GM23248 (cell line): ENCODE measurements around the gene DHRS7C. TPM values are rescaled to one million over a fixed set of nuclear protein-coding genes. Genes with fewer than 3 reads are reported as not detected.

Source experiments
- DNase-seq: peaks from one replicate; pipeline ENCODE4 v3.0.0-alpha.2; 2015
- H2AFZ ChIP-seq: fragments of 200-600 bp; sonication (generic); 2 replicates; pipeline ENCODE4 v1.6.1; 2016; ENCODE audit warnings: antibody characterized with exemption
- H3F3A ChIP-seq: fragments of 200-600 bp; sonication (generic); 2 replicates; pipeline ENCODE4 v1.6.1; 2016; ENCODE audit warnings: mild to moderate bottlenecking, antibody characterized with exemption, mixed run types; ENCODE audit not compliant: insufficient read depth
- H3K27ac ChIP-seq: fragments of 200-600 bp; sonication (generic); 2 replicates; pipeline ENCODE4 v1.5.1; 2016; ENCODE audit warnings: mild to moderate bottlenecking
- H3K27me3 ChIP-seq: fragments of 200-600 bp; sonication (generic); replicated peaks from 2 replicates; pipeline ENCODE4 v1.6.1; 2016; ENCODE audit warnings: mild to moderate bottlenecking; ENCODE audit not compliant: insufficient read depth
- H3K36me3 ChIP-seq: fragments of 200-600 bp; sonication (generic); 2 replicates; pipeline ENCODE4 v1.6.1; 2016; ENCODE audit warnings: low read depth, mild to moderate bottlenecking
- H3K4me1 ChIP-seq: fragments of 200-600 bp; sonication (generic); 2 replicates; pipeline ENCODE4 v1.6.1; 2016; ENCODE audit warnings: mild to moderate bottlenecking; ENCODE audit not compliant: insufficient read depth
- H3K4me2 ChIP-seq: fragments of 200-600 bp; sonication (generic); one replicate; pipeline ENCODE4 v1.6.1; 2016; ENCODE audit warnings: mild to moderate bottlenecking; ENCODE audit not compliant: unreplicated experiment
- H3K4me3 ChIP-seq: fragments of 200-600 bp; sonication (generic); 2 replicates; pipeline ENCODE4 v1.5.1; 2016; ENCODE audit warnings: mild to moderate bottlenecking
- H3K79me2 ChIP-seq: fragments of 200-600 bp; sonication (generic); 2 replicates; pipeline ENCODE4 v1.6.1; 2016; ENCODE audit warnings: mild to moderate bottlenecking; ENCODE audit not compliant: insufficient read depth
- H3K9ac ChIP-seq: fragments of 200-600 bp; sonication (generic); 2 replicates; pipeline ENCODE4 v1.6.1; 2016; ENCODE audit warnings: mild to moderate bottlenecking
- H3K9me2 ChIP-seq: fragments of 200-600 bp; sonication (generic); 2 replicates; pipeline ENCODE4 v1.6.1; 2016; ENCODE audit warnings: mixed run types, mild to moderate bottlenecking, moderate library complexity; ENCODE audit not compliant: insufficient read depth
- H3K9me3 ChIP-seq: fragments of 200-600 bp; sonication (generic); one replicate; pipeline ENCODE4 v1.6.1; 2017; ENCODE audit warnings: low read depth
- H4K20me1 ChIP-seq: fragments of 200-600 bp; sonication (generic); 2 replicates; pipeline ENCODE4 v1.6.0; 2016; ENCODE audit not compliant: insufficient read depth
- EZH2 ChIP-seq: fragments of 200-600 bp; sonication (generic); IDR thresholded peaks from 2 replicates; pipeline ENCODE4 v1.6.1; 2018; ENCODE audit warnings: antibody characterized with exemption, mild to moderate bottlenecking; ENCODE audit not compliant: insufficient read depth, poor library complexity, severe bottlenecking
- EZH2phosphoT487 ChIP-seq: fragments of 200-600 bp; sonication (generic); IDR thresholded peaks from 2 replicates; pipeline ENCODE4 v1.6.1; 2018; ENCODE audit warnings: antibody characterized with exemption, moderate library complexity, mild to moderate bottlenecking, low read depth; ENCODE audit not compliant: insufficient read depth
- WGBS, 2 experiments: methylation state at CpG; one replicate each; pipeline ENCODE4 v1.1.6; 2015 to 2017; ENCODE audit warnings: low lambda C conversion rate in 2 of 2, low coverage in 1 of 2; ENCODE audit errors: missing lambda C conversion rate in 2 of 2; 5-methylcytosine and 5-hydroxymethylcytosine counted together
- in situ Hi-C: fragments of 300-500 bp; cut with MboI; formaldehyde crosslinking; loops from 2 replicates; pipeline ENCODE4 v1.15.0; 2020
- polyA plus RNA-seq: library from polyadenylated mRNA; unstranded; fragments of >200 nt; fragmentation: Nextera tagmentation; extraction: Ambion mirVana; gene quantifications from 2 replicates; pipeline ENCODE4 v1.2.1, GENCODE V29; 2016
- total RNA-seq: library from RNA; depleted of rRNA; stranded (reverse); fragments of >200 nt; shearing (Covaris generic); gene quantifications from 2 replicates; pipeline ENCODE4 v1.2.3, GENCODE V29; 2014

DHRS7C gene
- total and polyA plus RNA-seq, 2 experiments from 2014 or later, result not detected

- whole genome bisulfite sequencing, 2 experiments, result 44 to 71% methylated on average over 1 of the region's 1 CpG
- Histone ChIP-seq H4K20me1 (no peaks in the 10 kb centered on the region), H2AFZ (no peak overlapping the region), H3K27me3 (no peaks in the 10 kb centered on the region; the same call in 1 of the 2 replicates), H3K36me3 (no peaks in the 10 kb centered on the region), H3K9ac (no peak overlapping the region), H3F3A (no peaks in the 10 kb centered on the region), H3K79me2 (no peaks in the 10 kb centered on the region), H3K9me2 (no peaks in the 10 kb centered on the region), H3K27ac (no peak overlapping the region), H3K4me3 (no peak overlapping the region), H3K4me2 (no peak overlapping the region), H3K4me1 (no peaks in the 10 kb centered on the region), H3K9me3 (no peaks in the 10 kb centered on the region)
- no peak for DNase-seq
- TF ChIP-seq EZH2phosphoT487, result no peak
- no peak for TF ChIP-seq EZH2
- in situ Hi-C loops, result no loop called here
Measured at GRCh38 chr17:9760266-9760665, 31.1 kb downstream of the DHRS7C start.

GRCh38 chr17:9755083-9755482 lies 36.3 kb downstream of the DHRS7C start:
- no peak overlapping the region for H3K4me2 ChIP-seq
- H3K9ac ChIP-seq, result no peak overlapping the region
- H3K27ac ChIP-seq, result no peak overlapping the region
- no peaks in the 10 kb centered on the region for H4K20me1 ChIP-seq
- peak; percentile 10 for DNase-seq
- H3F3A ChIP-seq, result no peaks in the 10 kb centered on the region
- no peak overlapping the region for H3K4me3 ChIP-seq
- 39 to 49% methylated on average over 3 of the region's 3 CpGs for WGBS, 2 experiments
- H3K9me2 ChIP-seq, result no peaks in the 10 kb centered on the region
- H3K9me3 ChIP-seq, result no peaks in the 10 kb centered on the region
- H2AFZ ChIP-seq, result no peak overlapping the region
- H3K27me3 ChIP-seq, result no peaks in the 10 kb centered on the region; the same call in 1 of the 2 replicates
- no peaks in the 10 kb centered on the region for H3K4me1 ChIP-seq
- no peaks in the 10 kb centered on the region for H3K79me2 ChIP-seq
- no peaks in the 10 kb centered on the region for H3K36me3 ChIP-seq
- in situ Hi-C loops, result no loop called here
- TF ChIP-seq EZH2phosphoT487 (no peak), EZH2 (no peak)

GRCh38 chr17:9750524-9750923 lies 40.9 kb downstream of the DHRS7C start:
- H2AFZ ChIP-seq, result no peak overlapping the region
- no peak overlapping the region for H3K4me3 ChIP-seq
- H3K27ac ChIP-seq, result no peak overlapping the region
- H3K79me2 ChIP-seq, result no peaks in the 10 kb centered on the region
- H4K20me1 ChIP-seq, result no peaks in the 10 kb centered on the region
- H3K27me3 ChIP-seq, result no peaks in the 10 kb centered on the region; the same call in 1 of the 2 replicates
- no peak for TF ChIP-seq EZH2phosphoT487
- TF ChIP-seq EZH2, result no peak
- H3K36me3 ChIP-seq, result no peaks in the 10 kb centered on the region
- no peak overlapping the region for H3K4me2 ChIP-seq
- no peaks in the 10 kb centered on the region for H3K9me3 ChIP-seq
- H3K9ac ChIP-seq, result no peak overlapping the region
- no peaks in the 10 kb centered on the region for H3F3A ChIP-seq
- 37 to 48% methylated on average over 9 of the region's 9 CpGs for WGBS, 2 experiments
- DNase-seq, result no peak
- no peaks in the 10 kb centered on the region for H3K4me1 ChIP-seq
- no peaks in the 10 kb centered on the region for H3K9me2 ChIP-seq
- in situ Hi-C loops, result no loop called here

GRCh38 chr17:9729735-9730420 lies 61.5 kb downstream of the DHRS7C start:
- Histone ChIP-seq H3K9me2 (no peaks in the 10 kb centered on the region), H3F3A (no peaks in the 10 kb centered on the region), H4K20me1 (no peaks in the 10 kb centered on the region), H3K79me2 (no peaks in the 10 kb centered on the region), H3K9me3 (no peaks in the 10 kb centered on the region), H3K4me2 (no peak overlapping the region), H3K36me3 (no peaks in the 10 kb centered on the region), H3K9ac (no peak overlapping the region), H2AFZ (no peak overlapping the region), H3K27me3 (peaks cover 14% of the 10 kb centered on the region), H3K27ac (no peak overlapping the region), H3K4me1 (no peaks in the 10 kb centered on the region; the same call in 1 of the 2 replicates), H3K4me3 (no peak overlapping the region)
- in situ Hi-C loops, result loop anchor here (10.0 kb wide), 1 partner anchor 55 kb away; no protein-coding TSS in a partner anchor
- TF ChIP-seq EZH2phosphoT487 (no peak), EZH2 (no peak)
- 52 to 57% methylated on average over 11 of the region's 11 CpGs for WGBS, 2 experiments
- DNase-seq, result peak; percentile 14
